IMR-90 (cell line): Measurements from ENCODE around the gene NATD1. TPM values are rescaled to one million over a fixed set of nuclear protein-coding genes. Genes with fewer than 3 reads are reported as not detected.

ENCODE experiments used
- ATAC-seq: fragments of 200-7000 bp; cut with Tn5 transposase; 2 replicates; pipeline ENCODE4 v1.9.1; 2020; ENCODE audit warnings: low read depth, mild to moderate bottlenecking, moderate library complexity
- BruUV-seq: library from RNA; stranded (reverse); fragments of 400-500 nt; replicated peaks from 2 replicates; lab custom pipeline; 2021; lab: Mats Ljungman, UMichigan
- CTCF ChIA-PET: fragments of 300-600 bp; formaldehyde crosslinking; extraction: SDS; loops from one replicate; lab custom pipeline; 2021; ENCODE audit warnings: antibody characterized with exemption; lab: Yijun Ruan, JAX
- POLR2A ChIA-PET: fragments of 300-600 bp; sonication (Branson Sonifier 250); formaldehyde crosslinking; loops from one replicate; lab custom pipeline; 2022; ENCODE audit warnings: antibody characterized with exemption; ENCODE audit not compliant: unreplicated experiment; lab: Charles Lee
- DNase-seq: peaks from one replicate; pipeline ENCODE4 v3.0.0; 2013
- H2AFZ ChIP-seq: replicated peaks from 2 replicates; pipeline ENCODE3; 2013; ENCODE audit warnings: low read length, mild to moderate bottlenecking; ENCODE audit not compliant: poor library complexity
- H2AK5ac ChIP-seq: 2 replicates; pipeline ENCODE4 v1.6.1; 2013; ENCODE audit warnings: low read depth, low read length, inconsistent platforms
- H2AK9ac ChIP-seq: replicated peaks from 2 replicates; pipeline ENCODE3; 2013; ENCODE audit warnings: mild to moderate bottlenecking, low read depth, low read length, moderate library complexity; ENCODE audit not compliant: poor library complexity
- H2BK120ac ChIP-seq: 2 replicates; pipeline ENCODE4 v1.6.1; 2013; ENCODE audit warnings: low read depth, low read length, inconsistent platforms
- H2BK15ac ChIP-seq: 3 replicates; pipeline ENCODE4 v1.6.1; 2013; ENCODE audit warnings: low read depth, low read length, inconsistent platforms
- H2BK20ac ChIP-seq: 2 replicates; pipeline ENCODE4 v1.6.1; 2013; ENCODE audit warnings: low read depth, mild to moderate bottlenecking, inconsistent platforms, low read length, moderate library complexity
- H2BK5ac ChIP-seq: 2 replicates; pipeline ENCODE4 v1.6.1; 2013; ENCODE audit warnings: mild to moderate bottlenecking, low read depth, low read length, inconsistent platforms; ENCODE audit not compliant: poor library complexity, severe bottlenecking
- H3K14ac ChIP-seq: replicated peaks from 2 replicates; pipeline ENCODE4 v1.6.1; 2013; ENCODE audit warnings: low read depth, low read length, inconsistent platforms
- H3K18ac ChIP-seq: 2 replicates; pipeline ENCODE4 v1.6.1; 2013; ENCODE audit warnings: low read depth, low read length, control low read depth
- H3K23ac ChIP-seq: 2 replicates; pipeline ENCODE4 v1.6.1; 2013; ENCODE audit warnings: low read depth, low read length, inconsistent platforms
- H3K27ac ChIP-seq: 2 replicates; pipeline ENCODE4 v1.5.1; 2013; ENCODE audit warnings: mild to moderate bottlenecking, control low read depth, low read length; ENCODE audit not compliant: insufficient read depth
- H3K27me3 ChIP-seq: 2 replicates; pipeline ENCODE4 v1.6.1; 2013; ENCODE audit warnings: low read length; ENCODE audit not compliant: control insufficient read depth, insufficient read depth
- H3K36me3 ChIP-seq: 2 replicates; pipeline ENCODE4 v1.6.1; 2013; ENCODE audit warnings: low read length, mixed read lengths; ENCODE audit not compliant: control insufficient read depth, insufficient read depth
- H3K4ac ChIP-seq: 2 replicates; pipeline ENCODE4 v1.6.1; 2013; ENCODE audit warnings: low read depth, low read length, inconsistent platforms
- H3K4me1 ChIP-seq: 2 replicates; pipeline ENCODE4 v1.6.1; 2013; ENCODE audit warnings: low read length, mixed read lengths; ENCODE audit not compliant: control insufficient read depth, insufficient read depth
- H3K4me2 ChIP-seq: 2 replicates; pipeline ENCODE4 v1.6.1; 2013; ENCODE audit warnings: low read depth, mild to moderate bottlenecking, control low read depth, low read length, moderate library complexity
- H3K4me3 ChIP-seq: 2 replicates; pipeline ENCODE4 v1.5.1; 2013; ENCODE audit warnings: low read depth, mild to moderate bottlenecking, control low read depth, low read length, moderate library complexity; ENCODE audit not compliant: insufficient read depth
- H3K56ac ChIP-seq: 2 replicates; pipeline ENCODE4 v1.6.1; 2013; ENCODE audit warnings: low read length, inconsistent platforms; ENCODE audit not compliant: insufficient read depth; ENCODE audit errors: extremely low read depth
- H3K79me1 ChIP-seq, 2 experiments: 2 replicates each; pipeline ENCODE4 v1.6.1; 2013; ENCODE audit warnings: low read length in 2 of 2, inconsistent platforms in 1 of 2, low read depth in 1 of 2
- H3K9ac ChIP-seq: 2 replicates; pipeline ENCODE4 v1.6.1; 2013; ENCODE audit warnings: low read depth, low read length, control low read depth
- H3K9me1 ChIP-seq: 2 replicates; pipeline ENCODE4 v1.6.1; 2013; ENCODE audit warnings: low read length, inconsistent platforms; ENCODE audit not compliant: insufficient read depth
- H3K9me3 ChIP-seq: 2 replicates; pipeline ENCODE4 v1.6.1; 2013; ENCODE audit warnings: low read length; ENCODE audit not compliant: control insufficient read depth, insufficient read depth
- H4K20me1 ChIP-seq: 2 replicates; pipeline ENCODE4 v1.6.1; 2013; ENCODE audit warnings: low read length, inconsistent platforms; ENCODE audit not compliant: insufficient read depth
- H4K5ac ChIP-seq: 2 replicates; pipeline ENCODE4 v1.6.1; 2013; ENCODE audit warnings: mild to moderate bottlenecking, low read depth, low read length, control low read depth
- H4K8ac ChIP-seq, 2 experiments: 2 replicates each; pipeline ENCODE4 v1.6.1; 2013; ENCODE audit warnings: low read depth in 2 of 2, low read length in 2 of 2, control low read depth in 1 of 2, inconsistent platforms in 1 of 2
- H4K91ac ChIP-seq: 2 replicates; pipeline ENCODE4 v1.6.1; 2013; ENCODE audit warnings: low read depth, low read length, inconsistent platforms; ENCODE audit not compliant: insufficient read depth
- BHLHE40 ChIP-seq: fragments of 150-350 bp; IDR thresholded peaks from 2 replicates; pipeline ENCODE4 v1.6.1; 2016; ENCODE audit warnings: mild to moderate bottlenecking, low read depth, low read length
- CEBPB ChIP-seq: IDR thresholded peaks from 2 replicates; pipeline ENCODE4 v1.6.1; 2012; ENCODE audit warnings: low read depth, low read length, improper control_type of control experiment
- CHD1 ChIP-seq: IDR thresholded peaks from 2 replicates; pipeline ENCODE4 v1.6.1; 2012; ENCODE audit warnings: low read depth, low read length, improper control_type of control experiment
- CTCF ChIP-seq: conservative IDR thresholded peaks from 2 replicates; pipeline ENCODE4 v1.5.1; 2012; ENCODE audit warnings: mild to moderate bottlenecking, low read depth, low read length, improper control_type of control experiment
- ELK1 ChIP-seq: fragments of 150-350 bp; IDR thresholded peaks from 2 replicates; pipeline ENCODE4 v1.6.1; 2016; ENCODE audit warnings: low read depth, mild to moderate bottlenecking, low read length, moderate library complexity, borderline replicate concordance
- FOS ChIP-seq: fragments of 150-350 bp; IDR thresholded peaks from 2 replicates; pipeline ENCODE4 v1.6.1; 2016; ENCODE audit warnings: low read depth, low read length
- MAFK ChIP-seq: IDR thresholded peaks from 2 replicates; pipeline ENCODE4 v1.6.1; 2012; ENCODE audit warnings: low read depth, low read length, improper control_type of control experiment
- MXI1 ChIP-seq: IDR thresholded peaks from 2 replicates; pipeline ENCODE4 v1.6.1; 2012; ENCODE audit warnings: low read depth, mild to moderate bottlenecking, low read length, moderate library complexity, borderline replicate concordance
- NFE2L2 ChIP-seq: fragments of 150-350 bp; IDR thresholded peaks from 2 replicates; pipeline ENCODE4 v1.6.1; 2016; ENCODE audit warnings: low read depth, mild to moderate bottlenecking, low read length
- POLR2A ChIP-seq: IDR thresholded peaks from 2 replicates; pipeline ENCODE4 v1.6.1; 2012; ENCODE audit warnings: mild to moderate bottlenecking, low read depth, low read length
- RAD21 ChIP-seq: IDR thresholded peaks from 2 replicates; pipeline ENCODE4 v1.6.1; 2012; ENCODE audit warnings: low read length, improper control_type of control experiment
- RCOR1 ChIP-seq: IDR thresholded peaks from 2 replicates; pipeline ENCODE4 v1.6.1; 2012; ENCODE audit warnings: mild to moderate bottlenecking, low read length, improper control_type of control experiment; ENCODE audit not compliant: insufficient replicate concordance
- RFX5 ChIP-seq: IDR thresholded peaks from 2 replicates; pipeline ENCODE4 v1.8.0; 2012; ENCODE audit warnings: low read depth, mild to moderate bottlenecking, low read length, moderate library complexity
- SMC3 ChIP-seq: fragments of 150-350 bp; IDR thresholded peaks from 2 replicates; pipeline ENCODE4 v1.6.1; 2016; ENCODE audit warnings: low read depth, mild to moderate bottlenecking, antibody characterized with exemption, low read length, moderate library complexity
- USF2 ChIP-seq: fragments of 150-350 bp; IDR thresholded peaks from 2 replicates; pipeline ENCODE4 v1.6.1; 2017; ENCODE audit warnings: mild to moderate bottlenecking, antibody characterized with exemption, low read length, low read depth
- WGBS, 2 experiments: methylation state at CpG; one replicate each; pipeline versions ENCODE4 v1.1.5 to v1.1.7; 2013; ENCODE audit warnings: missing lambda C conversion rate in 2 of 2; ENCODE audit not compliant: insufficient read length in 1 of 2; ENCODE audit errors: extremely low coverage in 2 of 2; 5-methylcytosine and 5-hydroxymethylcytosine counted together
- dilution Hi-C: fragments of 300-500 bp; cut with HindIII; formaldehyde crosslinking; loops from one replicate; pipeline ENCODE4 v1.14.3; 2018; ENCODE audit warnings: low sequenced_read_pairs; ENCODE audit not compliant: unreplicated experiment
- in situ Hi-C: fragments of 300-500 bp; cut with MboI; formaldehyde crosslinking; loops from 3 replicates; pipeline ENCODE4 v1.14.3; 2019; ENCODE audit warnings: low sequenced_read_pairs, inconsistent platforms, mixed read lengths
- intact Hi-C: fragments of 100-400 bp; cut with micrococcal nuclease; formaldehyde crosslinking; loops from 2 replicates; pipeline ENCODE4 v1.10.0; 2022
- polyA plus RNA-seq, 3 experiments: library from polyadenylated mRNA; depleted of rRNA; stranded (reverse); fragments of >200 nt; gene quantifications; 2 replicates each; pipeline ENCODE4 v1.2.3, GENCODE V29; 2012; ENCODE audit warnings: low replicate concordance in 1 of 3
- total RNA-seq: library from RNA; depleted of rRNA; stranded (reverse); fragments of >200 nt; gene quantifications from 2 replicates; pipeline ENCODE4 v1.2.3, GENCODE V29; 2012

NATD1 gene
- total and polyA plus RNA-seq, 2 of the 4 experiments (the other 2 are of a cell fraction) = 0.90 to 4.3 TPM

- H4K20me1 ChIP-seq = no peaks in the 10 kb centered on the region
- H3K9ac ChIP-seq = no peak overlapping the region
- H4K91ac ChIP-seq = no peak overlapping the region
- BruUV-seq = no TSS peak
- intact Hi-C loops (no loop called here), in situ Hi-C loops (no loop called here), dilution Hi-C loops (no loop called here)
- H3K36me3 ChIP-seq = peaks cover 4% of the 10 kb centered on the region
- H2BK20ac ChIP-seq = no peak overlapping the region
- no peak overlapping the region for H2BK15ac ChIP-seq
- H4K5ac ChIP-seq = no peak overlapping the region
- no peaks in the 10 kb centered on the region; the same call in 1 of the 2 replicates for H3K9me3 ChIP-seq
- no peak overlapping the region for H3K27ac ChIP-seq
- H3K4ac ChIP-seq = no peak overlapping the region
- H3K4me2 ChIP-seq = no peak overlapping the region
- TF ChIP-seq RCOR1 (no peak), MXI1 (no peak), NFE2L2 (no peak), FOS (no peak), RAD21 (no peak), USF2 (no peak), CEBPB (no peak), RFX5 (no peak), CTCF (no peak), SMC3 (no peak), ELK1 (no peak), BHLHE40 (no peak), POLR2A (no peak), MAFK (no peak), CHD1 (no peak)
- no peak overlapping the region for H2AFZ ChIP-seq
- H2BK120ac ChIP-seq = no peak overlapping the region
- peaks cover 4% of the 10 kb centered on the region; the same call in 1 of the 2 replicates for H3K9me1 ChIP-seq
- H3K23ac ChIP-seq = no peak overlapping the region
- no peak overlapping the region for H3K14ac ChIP-seq
- no peak overlapping the region for H3K56ac ChIP-seq
- H2AK5ac ChIP-seq = no peak overlapping the region
- DNase-seq (no peak), ATAC-seq (no peak)
- H3K4me1 ChIP-seq = no peaks in the 10 kb centered on the region
- H2AK9ac ChIP-seq = no peak overlapping the region
- H3K4me3 ChIP-seq = no peak overlapping the region
- WGBS, 2 experiments = 92% methylated on average over 4 of the region's 6 CpGs; no CpG with 5 or more reads in 1 of the 2 experiments
- no peak overlapping the region for H3K18ac ChIP-seq
- H2BK5ac ChIP-seq = no peak overlapping the region
- H4K8ac ChIP-seq = no peak overlapping the region
- ChIA-PET POLR2A (no interaction called here), CTCF (no interaction called here)
- H3K79me1 ChIP-seq = peaks cover 2 to 20% of the 10 kb centered on the region in 2 experiments; a peak in 2 of 4 replicates
- H3K27me3 ChIP-seq = no peaks in the 10 kb centered on the region
These were observed 30.1 kb downstream of the NATD1 start for GRCh38 chr17:21223086-21223485.
